ENCODE measurements around the gene ODC1.

- TF ChIP-seq CTCF (IDR thresholded peaks at IDR 0.05; ENCODE audit: low read length) (no peak), EZH2 (IDR thresholded peaks at IDR 0.05; ENCODE audit: borderline replicate concordance, low read length) (no peak)
Observed at GRCh38 chr2:10436583-10437110, 11.5 kb downstream of the ODC1 start.
